NCI-H446 (cell line): ENCODE data around the gene LRP2.
"Not testable (repeated sequence)": the region's sequence is repeated elsewhere in the genome, so short reads cannot be mapped to it uniquely, and the experiment has no call there.

Experiments used
- DNase-seq, 2 experiments: peaks; one replicate each; lab custom pipeline; 2025; lab: John Stamatoyannopoulos, UW

Gene LRP2

GRCh38 chr2:169362118-169362893 lies at the start of gene LRP2:
LRP2 (minus strand) TSS chr2:169362534; CDS start chr2:169362399, 135 bp downstream.
- no peak for DNase-seq

- DNase-seq: no peak
Measured at GRCh38 chr2:169406891-169407290, 44.6 kb upstream of the LRP2 start.

GRCh38 chr2:169399491-169399890 lies 37.2 kb upstream of the LRP2 start:
- DNase-seq: not testable (repeated sequence)

- no peak for DNase-seq
Measured at GRCh38 chr2:169397697-169398096, 35.4 kb upstream of the LRP2 start.

GRCh38 chr2:169395821-169396374 lies 33.6 kb upstream of the LRP2 start:
- no peak for DNase-seq

- no peak for DNase-seq
Measured at GRCh38 chr2:169393068-169393590, 30.8 kb upstream of the LRP2 start.

- DNase-seq: no peak
Measured at GRCh38 chr2:169391236-169391635, 28.9 kb upstream of the LRP2 start.

GRCh38 chr2:169388161-169388560 lies 25.8 kb upstream of the LRP2 start:
- DNase-seq: no peak

- no peak for DNase-seq
Measured at GRCh38 chr2:169386722-169387121, 24.4 kb upstream of the LRP2 start.

- DNase-seq: no peak
Measured at GRCh38 chr2:169384816-169385215, 22.5 kb upstream of the LRP2 start.

GRCh38 chr2:169372561-169372960 lies 10.2 kb upstream of the LRP2 start:
- no peak for DNase-seq

GRCh38 chr2:169366066-169366465 lies 3.7 kb upstream of the LRP2 start:
- no peak for DNase-seq

GRCh38 chr2:169365029-169365480 lies 2.7 kb upstream of the LRP2 start:
- no peak for DNase-seq

GRCh38 chr2:169363560-169364150 lies 1.3 kb upstream of the LRP2 start:
- DNase-seq: no peak

- no peak for DNase-seq
Measured at GRCh38 chr2:169362894-169363559, 693 bp upstream of the LRP2 start.

GRCh38 chr2:169361706-169362117 lies 622 bp downstream of the LRP2 start:
- DNase-seq: no peak

- no peak for DNase-seq
Measured at GRCh38 chr2:169360984-169361705, 1.2 kb downstream of the LRP2 start.

- DNase-seq: no peak
Measured at GRCh38 chr2:169358016-169358415, 4.3 kb downstream of the LRP2 start.

GRCh38 chr2:169354244-169354643 lies 8.1 kb downstream of the LRP2 start:
- no peak for DNase-seq

- DNase-seq: no peak
Measured at GRCh38 chr2:169351725-169352124, 10.6 kb downstream of the LRP2 start.

- no peak for DNase-seq
Measured at GRCh38 chr2:169349535-169349934, 12.8 kb downstream of the LRP2 start.
